Measurements from ENCODE around the gene SORCS2. TPM values are rescaled to one million over a fixed set of nuclear protein-coding genes. Genes with fewer than 3 reads are reported as not detected.
"Not testable (repeated sequence)": the region's sequence is repeated elsewhere in the genome, so short reads cannot be mapped to it uniquely, and the experiment has no call there.

The SORCS2 gene
- total RNA-seq, 1 donor, result under 0.01 TPM

DNA sequence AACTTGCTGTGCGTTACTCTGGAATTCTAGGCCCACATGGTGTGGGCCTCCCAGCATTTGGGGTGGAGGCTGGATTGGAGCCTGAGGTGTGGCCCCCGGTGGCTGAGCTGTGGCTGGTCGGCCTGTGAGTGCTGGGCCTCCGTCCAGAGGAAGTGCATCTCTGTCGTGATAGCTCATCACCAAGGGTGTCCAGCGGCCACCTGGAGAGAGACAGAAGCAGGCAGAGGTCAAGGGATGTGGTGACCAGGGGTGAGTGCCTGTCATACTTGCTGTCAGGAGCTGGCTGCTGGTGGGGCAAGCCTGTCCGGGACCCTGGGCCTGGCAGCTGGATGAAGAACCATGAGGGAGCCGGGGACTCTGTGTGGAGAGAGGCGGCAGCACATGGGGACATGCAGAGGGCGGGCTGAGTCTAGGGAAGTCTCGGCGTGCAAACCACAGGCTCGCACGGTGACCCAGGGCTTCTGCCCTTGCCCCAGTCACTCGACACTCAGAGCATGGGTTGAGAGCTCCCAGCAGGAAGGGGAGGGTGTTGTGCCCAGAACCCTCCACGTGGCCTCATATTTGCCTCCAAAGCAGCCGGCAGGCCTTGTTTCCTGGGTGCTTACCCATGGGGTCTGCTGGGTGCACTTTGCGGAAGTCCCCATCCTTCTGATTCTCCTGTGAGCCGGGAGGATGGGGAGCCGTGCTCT lies 6.2 kb downstream of the SORCS2 start:
- DNase-seq (ENCODE audit: low read depth in 2 of 3, low spot score in 2 of 3), result no peak

DNA sequence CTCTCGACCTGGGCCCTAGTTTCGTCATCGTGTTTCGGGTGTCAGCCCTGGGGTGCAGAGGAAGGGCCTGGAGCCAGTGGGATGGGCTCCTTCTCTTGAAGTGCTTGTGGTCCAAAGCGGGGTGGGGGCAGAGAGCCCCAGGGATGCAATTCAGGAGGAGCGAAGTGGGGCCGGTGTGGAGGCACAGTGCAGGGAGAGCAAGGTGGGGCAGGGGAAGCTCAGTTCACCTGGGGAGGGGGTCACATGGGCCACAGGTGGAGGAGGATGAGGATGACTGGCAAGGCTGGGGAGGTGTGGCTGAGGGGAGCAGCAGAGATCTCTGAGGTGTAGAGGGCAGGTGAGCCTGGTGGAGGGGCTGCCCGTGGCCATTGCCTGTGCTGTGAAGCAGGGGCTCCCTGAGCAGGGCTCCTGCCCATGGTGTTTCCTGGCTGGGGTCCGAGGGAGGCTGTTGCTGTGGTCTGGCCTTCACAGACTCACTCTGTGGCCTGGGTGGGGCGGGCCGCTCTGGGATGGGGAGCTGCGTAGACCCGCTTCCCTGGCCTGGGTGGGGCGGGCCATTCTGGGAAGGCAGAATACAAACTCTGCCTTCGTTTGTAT lies 6.9 kb downstream of the SORCS2 start:
- DNase-seq (ENCODE audit: low read depth in 2 of 3, low spot score in 2 of 3), result no peak

DNA sequence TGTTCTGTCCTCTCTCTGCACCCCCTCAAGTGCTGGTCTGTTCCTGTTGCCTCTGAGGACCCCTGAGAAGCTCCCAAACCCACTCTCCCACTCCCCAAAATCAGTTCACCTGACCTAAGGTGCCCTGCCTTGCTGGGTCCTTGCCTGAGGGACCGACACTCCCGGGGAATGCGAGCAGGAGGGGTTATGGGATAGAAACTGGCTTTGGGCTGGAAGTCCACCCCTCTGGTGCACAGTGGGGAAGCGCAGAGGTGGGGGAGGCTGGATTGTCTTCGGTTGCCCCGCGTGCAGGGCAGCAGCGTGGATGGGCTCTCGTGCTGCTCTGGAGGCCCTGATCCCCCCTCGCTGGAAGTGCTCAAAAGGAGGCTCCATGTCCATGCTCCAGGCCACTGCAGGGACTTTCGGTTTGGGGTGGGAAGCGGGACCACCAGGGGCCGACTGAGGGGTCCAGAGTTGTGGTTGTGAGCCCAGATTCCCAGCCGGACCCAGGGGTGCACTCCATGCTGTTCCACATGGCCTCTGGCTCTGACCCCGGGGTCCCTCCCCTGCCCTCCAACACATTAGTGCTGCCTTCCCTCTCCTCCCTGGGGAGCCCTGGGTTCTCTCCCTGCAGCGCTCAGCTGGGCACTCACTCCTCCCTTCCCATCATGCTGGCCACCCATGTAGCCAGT lies 7.6 kb downstream of the SORCS2 start:
- no peak for DNase-seq (ENCODE audit: low read depth in 2 of 3, low spot score in 2 of 3)

DNA sequence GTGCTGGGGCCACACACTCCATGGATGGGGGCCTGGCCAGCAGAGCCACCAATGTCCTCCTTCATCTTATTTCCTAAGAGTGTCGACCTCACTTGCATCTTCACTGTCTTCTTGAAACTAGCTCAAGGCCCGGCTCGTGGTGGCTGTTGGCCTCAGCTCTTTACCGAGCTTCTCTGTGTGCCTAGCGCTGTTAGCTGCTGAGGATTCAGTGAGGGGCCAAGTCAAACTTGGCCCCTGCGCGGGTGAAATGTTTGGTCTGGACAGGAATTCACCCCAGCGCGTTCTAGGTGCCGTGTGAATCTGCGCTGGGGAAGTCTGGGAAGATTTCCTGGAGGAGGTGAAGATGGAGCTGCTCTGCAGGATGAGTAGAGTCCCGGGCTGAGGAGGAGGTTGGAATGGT lies 8.5 kb downstream of the SORCS2 start:
- no peak for DNase-seq (ENCODE audit: low read depth in 2 of 3, low spot score in 2 of 3)

DNA sequence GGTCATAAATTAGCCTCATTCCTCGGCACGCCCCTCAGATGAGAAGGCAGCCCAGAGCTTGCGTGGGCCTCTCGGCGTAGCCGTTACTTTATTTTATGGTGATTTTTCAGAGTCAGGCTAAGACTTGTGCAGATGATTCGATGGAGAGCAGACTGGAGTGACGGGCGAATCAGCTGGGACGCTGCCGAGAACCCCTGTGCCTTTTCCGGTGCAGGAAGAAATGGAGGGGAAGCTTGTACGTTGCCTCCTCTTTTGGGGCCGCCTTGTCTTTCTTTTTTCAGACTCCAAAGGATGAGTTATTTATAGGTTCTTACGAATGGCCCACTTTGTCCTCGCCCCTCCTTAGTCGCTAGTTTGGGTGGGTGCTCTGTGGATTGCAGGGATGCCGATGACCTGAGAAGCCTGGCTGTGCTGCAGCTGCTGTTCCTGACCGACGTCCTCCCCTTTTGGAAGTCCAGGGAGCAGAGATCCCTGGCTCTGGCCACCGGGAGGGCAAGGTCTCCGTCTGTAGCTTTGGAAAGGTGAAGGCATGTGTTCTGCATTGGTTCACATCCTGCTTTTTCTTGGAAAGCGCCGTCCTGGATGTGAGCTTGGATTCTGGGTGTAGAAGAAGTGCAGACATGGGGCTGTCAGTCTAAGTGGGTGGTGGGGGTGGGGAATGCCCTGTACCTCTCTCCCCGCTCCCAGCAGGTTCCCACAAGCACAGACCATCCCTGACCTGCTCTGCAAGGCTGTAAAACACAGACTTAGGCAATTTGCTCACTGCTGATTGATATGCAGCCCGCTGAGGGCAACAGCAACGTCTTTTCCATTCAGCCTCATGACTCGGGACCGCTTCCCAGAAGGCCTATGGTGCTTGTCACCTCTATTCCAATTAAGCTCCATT lies 9.3 kb downstream of the SORCS2 start:
- DNase-seq (ENCODE audit: low read depth in 2 of 3, low spot score in 2 of 3), result no peak

DNA sequence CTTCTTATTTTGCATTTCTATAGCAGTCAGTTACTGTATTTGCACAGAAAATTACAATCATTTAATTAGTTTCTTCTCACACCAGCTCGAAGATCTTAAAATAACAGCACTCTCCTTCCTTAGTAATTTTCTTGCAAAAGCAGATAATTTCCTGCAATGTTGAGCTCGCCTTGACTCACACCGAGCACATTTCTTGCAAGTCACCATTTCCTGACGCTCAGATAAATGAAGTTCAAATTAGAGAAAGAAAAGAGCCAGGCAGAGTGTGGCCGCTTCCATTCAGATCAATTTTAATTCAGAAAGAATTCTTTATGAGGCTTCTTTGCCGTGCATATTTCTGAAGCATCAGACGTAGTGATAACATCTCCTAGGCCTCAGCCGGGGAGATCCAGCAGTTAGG lies 10.1 kb downstream of the SORCS2 start:
- DNase-seq (ENCODE audit: low read depth in 2 of 3, low spot score in 2 of 3), result peak in 1 of 3 donors; percentile 11

DNA sequence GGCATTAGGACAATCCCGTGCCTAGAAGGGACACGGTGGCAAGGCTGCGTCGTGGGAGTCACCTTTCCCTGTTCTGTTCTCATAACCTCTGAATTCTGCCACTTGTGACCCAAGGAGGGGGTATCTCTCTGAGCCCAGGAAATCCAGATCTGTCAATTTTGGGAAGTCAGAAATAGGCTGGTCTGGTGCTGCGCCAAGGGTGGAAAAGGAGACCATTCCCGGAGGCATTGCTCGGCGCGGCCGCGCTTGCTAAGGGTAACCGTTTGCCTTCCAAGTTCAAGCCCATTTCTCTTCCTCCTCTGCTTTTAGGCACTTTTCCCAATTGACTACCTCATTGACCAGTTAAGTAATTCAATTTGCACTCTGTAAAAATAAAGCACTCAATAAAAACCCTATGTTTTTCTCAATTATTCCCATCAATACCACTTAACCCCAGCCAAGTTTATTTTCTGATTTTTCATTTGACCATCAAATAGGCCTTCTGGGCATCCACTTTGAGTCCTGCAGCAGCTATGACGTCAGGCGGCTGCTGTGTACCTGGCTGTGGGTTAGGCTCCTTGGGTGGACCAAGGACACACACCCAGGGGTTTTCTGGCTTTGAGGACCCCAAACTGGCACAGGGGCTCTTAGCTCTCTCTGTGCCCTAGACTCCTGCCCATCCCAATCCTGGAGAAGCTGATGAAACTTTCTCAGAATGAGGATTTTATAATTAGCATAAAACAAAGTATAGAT lies 12.5 kb downstream of the SORCS2 start:
- DNase-seq (ENCODE audit: low read depth in 2 of 3, low spot score in 2 of 3), result no peak

DNA sequence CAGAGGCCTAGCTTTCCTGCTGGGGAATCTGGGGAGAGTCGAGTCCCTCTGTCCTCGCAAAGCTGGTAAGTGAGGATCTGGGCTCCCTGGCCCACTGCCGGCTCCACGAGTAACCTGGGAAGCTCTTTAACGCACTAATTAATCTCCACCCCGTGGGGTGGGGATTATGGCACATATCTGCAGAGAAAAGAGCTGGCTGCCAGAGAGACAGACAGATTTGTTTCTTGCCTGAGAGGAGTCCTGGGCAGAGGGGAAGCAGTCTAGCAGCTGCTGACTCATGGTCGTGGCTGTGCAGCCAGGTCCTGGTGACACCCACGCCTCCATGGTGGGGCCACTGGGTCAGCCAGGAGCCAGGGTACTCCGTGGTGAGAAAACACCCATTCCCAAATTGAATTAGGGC lies 14.0 kb downstream of the SORCS2 start:
- DNase-seq (ENCODE audit: low read depth in 2 of 3, low spot score in 2 of 3), result peak in 1 of 3 donors; percentile 35

DNA sequence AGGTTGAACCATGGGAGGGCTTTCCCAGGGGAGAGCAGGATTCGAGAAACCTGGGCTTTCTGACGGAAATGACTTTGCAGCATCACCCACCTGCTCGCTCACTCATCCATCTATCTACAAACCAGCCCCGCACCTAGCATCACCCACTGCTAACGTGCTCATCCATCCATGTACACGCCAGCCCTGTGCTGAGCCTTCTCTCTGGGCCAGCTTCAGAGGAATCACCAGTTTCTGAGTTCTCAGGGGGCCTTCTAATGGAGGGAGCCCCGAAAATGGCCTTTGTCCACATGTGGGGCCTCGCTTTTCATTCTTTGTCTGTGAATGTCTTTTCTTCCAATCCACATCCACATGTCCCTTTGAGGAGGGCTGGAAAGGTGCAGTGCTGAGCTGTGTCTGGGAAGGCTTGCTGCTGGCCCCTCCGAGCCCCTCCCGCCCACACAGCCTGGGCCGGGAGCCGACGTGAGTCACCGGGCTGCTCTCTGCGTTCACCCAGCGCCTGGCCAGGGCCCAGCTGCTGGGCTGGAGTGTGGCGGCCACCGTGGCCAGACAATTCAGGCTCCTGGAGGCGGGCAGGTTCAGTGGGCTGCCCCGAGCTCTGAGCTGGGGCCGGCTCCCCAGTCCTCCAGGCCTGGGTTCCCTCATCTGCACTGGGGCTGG lies 14.7 kb downstream of the SORCS2 start:
- DNase-seq (ENCODE audit: low read depth in 2 of 3, low spot score in 2 of 3), result no peak

DNA sequence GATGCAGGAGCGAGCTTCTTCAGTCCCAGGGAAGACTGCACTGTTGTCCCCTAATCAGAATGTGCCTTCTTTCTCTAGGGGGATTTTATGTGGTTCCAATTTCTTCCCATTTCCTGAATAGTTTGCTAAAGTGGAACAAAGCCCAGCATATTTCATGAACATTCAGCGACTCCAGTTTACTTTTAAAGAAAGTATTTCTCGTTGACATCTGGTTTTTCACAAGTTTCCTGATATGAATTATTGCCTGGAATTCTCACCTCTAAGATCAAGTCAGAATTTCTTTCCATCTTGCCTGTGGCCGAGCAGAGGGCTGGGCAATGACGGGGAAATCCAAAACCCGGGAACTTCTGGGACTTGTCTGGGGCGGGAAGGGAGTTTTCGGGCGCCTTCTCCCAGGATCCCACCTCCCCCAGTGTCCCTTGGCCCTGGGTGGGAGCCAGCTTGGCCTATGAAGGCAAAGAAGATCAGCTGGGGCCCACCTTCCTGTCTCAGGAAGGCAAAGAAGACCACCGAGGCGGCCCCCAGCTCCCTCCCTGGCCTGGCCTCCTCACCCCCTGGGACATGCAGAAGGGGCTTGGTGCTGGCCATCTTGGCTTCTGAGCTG lies 15.4 kb downstream of the SORCS2 start:
- no peak for DNase-seq (ENCODE audit: low read depth in 2 of 3, low spot score in 2 of 3)

DNA sequence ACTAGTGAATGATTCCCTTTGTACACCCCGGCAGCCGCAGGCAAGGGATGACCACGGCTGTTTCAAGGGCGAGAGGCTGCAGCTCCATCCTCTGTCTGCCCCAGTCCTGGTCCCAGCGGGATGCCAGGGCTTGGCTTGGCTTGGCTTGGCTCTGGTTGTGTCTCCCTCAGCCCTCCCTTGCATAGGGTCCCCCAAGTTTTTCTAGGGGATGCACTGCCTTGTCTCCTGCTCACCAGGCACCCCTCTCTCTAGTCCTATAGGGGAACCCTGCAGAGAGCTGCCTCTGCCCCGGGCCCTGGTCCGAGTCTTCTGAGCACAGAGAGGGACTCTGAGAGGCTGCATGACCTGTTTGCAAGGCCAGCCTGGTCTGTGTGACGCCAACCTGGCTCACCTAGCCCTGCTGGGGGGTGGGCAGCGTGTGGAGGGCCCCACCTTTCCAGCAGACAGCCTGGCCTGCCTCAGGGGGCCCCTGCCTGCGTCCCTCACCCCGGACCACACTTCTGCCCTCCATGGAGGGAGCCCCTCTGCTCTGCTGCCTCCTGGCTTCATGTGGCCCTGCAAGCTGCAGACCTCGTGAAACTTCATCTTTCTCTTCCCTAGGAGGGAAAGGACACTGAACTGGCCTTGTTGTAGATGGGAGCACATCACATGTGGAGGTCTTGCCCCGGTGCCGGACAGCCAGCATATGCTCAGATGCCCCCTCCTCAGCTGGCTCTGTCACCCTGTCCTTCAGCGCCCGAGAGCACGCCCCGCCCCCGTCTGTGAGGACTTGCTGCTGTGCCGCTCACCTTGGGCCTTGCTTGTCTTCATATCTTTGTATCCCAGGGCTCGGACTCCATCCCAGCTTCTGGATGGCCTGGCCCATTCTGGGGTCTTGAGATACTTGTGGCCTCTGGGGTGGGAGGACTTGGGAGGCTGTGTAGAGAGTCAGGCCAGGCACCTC lies 16.4 kb downstream of the SORCS2 start:
- DNase-seq (ENCODE audit: low read depth in 2 of 3, low spot score in 2 of 3), result no peak

DNA sequence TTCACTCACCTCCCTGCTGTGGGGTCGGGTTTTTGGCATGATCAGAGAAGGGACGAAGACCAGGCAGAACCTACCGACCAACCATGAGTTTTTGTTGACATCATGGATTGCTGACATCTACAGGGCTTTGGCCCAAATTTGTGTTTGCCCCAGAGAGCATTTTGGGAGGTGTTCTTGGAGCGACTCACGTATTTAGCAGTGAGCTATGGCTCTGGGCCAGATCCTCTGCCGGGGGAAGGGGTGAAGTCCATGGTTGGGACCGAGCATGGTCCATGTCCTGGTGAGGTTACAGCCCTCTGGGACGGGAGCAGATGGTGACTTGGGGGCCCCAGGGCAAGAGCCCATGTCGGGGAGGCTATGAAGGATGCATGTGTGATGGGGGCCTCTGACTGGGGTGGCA lies 17.4 kb downstream of the SORCS2 start:
- DNase-seq (ENCODE audit: low read depth in 2 of 3, low spot score in 2 of 3), result no peak

DNA sequence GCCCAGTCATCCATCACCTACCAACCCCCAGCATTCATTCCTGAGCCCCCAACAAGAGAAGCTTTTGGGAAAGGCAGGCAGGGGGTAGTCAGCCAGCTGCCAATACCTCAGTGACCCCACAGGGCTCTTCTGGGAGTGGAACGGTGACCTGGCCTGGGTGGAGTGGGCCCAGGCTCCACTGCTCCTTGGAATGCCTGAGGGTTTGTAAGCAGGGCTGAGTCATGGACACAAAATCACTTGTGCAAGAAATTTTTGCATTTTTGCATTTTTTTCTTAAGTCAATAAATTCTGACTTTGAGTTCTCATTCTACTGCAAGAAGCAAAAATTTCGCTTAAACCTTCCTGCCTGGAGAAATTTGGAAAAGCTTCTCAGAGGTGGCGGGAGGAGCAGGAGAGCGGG lies 18.5 kb downstream of the SORCS2 start:
- no peak for DNase-seq (ENCODE audit: low read depth in 2 of 3, low spot score in 2 of 3)

DNA sequence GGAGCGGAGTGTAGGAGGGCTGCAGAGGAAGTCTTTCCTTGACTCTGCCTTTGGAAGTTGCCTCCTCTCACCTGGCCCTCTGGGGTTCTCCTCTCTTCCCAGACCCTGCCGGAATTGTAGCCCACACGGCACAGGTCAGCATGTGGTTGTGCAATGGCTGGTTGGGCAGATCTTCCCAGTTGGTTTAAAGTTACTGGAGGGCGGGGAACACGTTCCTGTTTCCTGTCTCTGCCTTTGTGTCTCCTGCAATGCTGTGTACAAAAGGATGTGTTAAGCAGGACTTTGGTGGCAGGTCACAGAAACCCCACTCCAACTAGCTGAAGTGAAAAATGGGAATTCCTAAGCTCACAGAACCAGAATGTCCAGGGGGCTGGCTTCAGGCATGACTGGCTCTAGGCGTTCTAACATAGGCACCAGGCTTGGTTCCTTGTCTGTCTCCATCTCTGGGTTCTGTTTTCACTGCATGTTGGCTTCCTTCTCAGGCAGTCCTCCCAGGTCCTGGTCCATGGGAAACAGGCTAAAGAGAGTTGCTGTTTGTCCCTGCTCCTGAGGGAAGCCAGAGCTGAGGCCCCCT lies 19.9 kb downstream of the SORCS2 start:
- DNase-seq (ENCODE audit: low read depth in 2 of 3, low spot score in 2 of 3), result no peak

DNA sequence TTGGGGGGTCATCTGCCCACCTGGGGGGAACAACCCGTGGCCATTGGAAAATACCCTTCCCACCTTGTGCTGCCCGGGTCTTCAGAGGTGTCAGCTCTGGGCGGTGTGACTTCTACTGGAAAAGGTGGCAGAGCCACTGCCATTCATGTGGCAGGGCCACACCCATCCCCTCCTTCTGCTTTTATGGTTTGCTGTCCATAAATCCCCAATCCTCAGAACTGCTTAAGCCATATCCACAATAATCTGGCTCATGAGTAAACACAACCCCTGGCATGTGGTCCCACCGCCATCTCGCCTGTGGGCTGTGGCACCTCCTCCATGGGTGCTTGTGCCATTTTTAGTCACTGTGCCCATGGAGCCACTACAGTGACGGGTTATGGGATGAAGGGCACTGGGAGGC lies 20.6 kb downstream of the SORCS2 start:
- no peak for DNase-seq (ENCODE audit: low read depth in 2 of 3, low spot score in 2 of 3)

DNA sequence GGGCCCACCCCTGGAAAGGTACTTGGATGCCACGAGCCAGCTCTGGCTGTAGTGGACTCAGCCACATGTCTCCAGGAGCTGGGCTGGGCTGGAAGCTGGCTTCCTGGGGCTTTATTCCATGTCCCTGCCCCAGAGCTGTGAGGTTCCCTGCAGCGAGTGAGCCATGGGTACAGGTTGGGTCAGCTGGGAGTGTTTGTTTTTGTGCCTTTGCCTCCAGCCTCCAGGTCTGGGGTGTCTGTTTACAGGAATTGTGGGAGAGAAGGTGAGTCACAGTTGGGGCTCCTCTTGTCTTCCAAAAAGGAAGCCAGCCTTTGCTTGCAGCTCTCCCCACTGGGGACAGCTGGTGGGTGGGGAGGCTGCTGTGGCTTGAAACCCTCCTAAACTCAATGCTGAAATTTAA lies 21.5 kb downstream of the SORCS2 start:
- no peak for DNase-seq (ENCODE audit: low read depth in 2 of 3, low spot score in 2 of 3)

DNA sequence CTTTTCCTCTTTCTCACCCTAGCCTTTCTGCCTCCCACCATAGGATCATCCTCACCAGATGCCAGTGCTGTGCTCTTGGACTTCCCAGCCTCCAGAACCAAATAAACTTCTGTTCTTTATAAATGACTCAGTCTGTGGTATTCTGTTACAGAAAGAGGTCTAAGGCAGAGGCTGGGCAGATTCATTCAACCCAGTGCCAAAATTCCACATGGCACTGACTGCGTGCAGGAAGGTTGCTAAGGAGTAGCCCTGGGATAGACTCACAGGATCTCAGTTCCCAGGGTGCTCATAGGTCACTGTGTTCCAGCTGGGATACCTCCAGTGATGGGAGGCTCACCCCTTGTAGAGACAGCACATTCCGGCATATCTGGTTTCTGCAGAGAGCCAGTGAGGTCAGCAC lies 22.0 kb downstream of the SORCS2 start:
- DNase-seq (ENCODE audit: low read depth in 2 of 3, low spot score in 2 of 3), result no peak

DNA sequence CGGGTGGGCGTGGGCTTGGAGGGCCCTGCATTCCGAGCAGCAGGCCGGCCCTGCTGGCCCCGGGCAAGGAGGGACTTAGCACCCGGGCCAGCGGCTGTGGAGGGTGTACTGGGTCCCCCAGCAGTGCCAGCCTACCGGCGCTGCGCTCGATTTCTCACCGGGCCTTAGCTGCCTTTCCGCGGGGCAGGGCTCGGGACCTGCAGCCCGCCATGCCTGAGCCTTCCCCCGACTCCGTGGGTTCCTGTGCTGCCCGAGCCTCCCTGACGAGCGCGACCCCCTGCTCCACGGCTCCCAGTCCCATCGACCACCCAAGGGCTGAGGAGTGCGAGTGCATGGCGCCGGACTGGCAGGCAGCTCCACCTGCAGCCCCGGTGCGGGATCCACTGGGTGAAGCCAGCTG lies 22.8 kb downstream of the SORCS2 start:
- not testable (repeated sequence) for DNase-seq (ENCODE audit: low read depth in 2 of 3, low spot score in 2 of 3)

All from hematopoietic multipotent progenitor cell (in vitro differentiated cells).